Keratinocyte (primary cell): ENCODE measurements around the gene S1PR2.

Experiments used
- CTCF ChIP-seq, 3 experiments: IDR thresholded peaks in 1 of 3; conservative IDR thresholded peaks in 1 of 3; optimal IDR thresholded peaks in 1 of 3; 2 replicates in 2 of 3; 3 replicates in 1 of 3; pipeline versions ENCODE3 to v1.5.1; 2011; ENCODE audit warnings: low read length in 3 of 3, mild to moderate bottlenecking in 3 of 3, moderate library complexity in 2 of 3, control low read depth in 1 of 3, inconsistent platforms in 1 of 3; ENCODE audit not compliant: insufficient read depth in 2 of 3; ENCODE audit errors: extremely low read depth in 1 of 3
- EZH2 ChIP-seq: IDR thresholded peaks from one replicate; pipeline ENCODE4 v1.6.1; 2012; ENCODE audit warnings: inconsistent platforms, mild to moderate bottlenecking, low read length, moderate library complexity

- no peak for TF ChIP-seq CTCF (optimal IDR thresholded peaks at IDR 0.05 in 1 of 3, IDR thresholded peaks at IDR 0.05 in 1 of 3, conservative IDR thresholded peaks at IDR 0.05 in 1 of 3; ENCODE audit: extremely low read depth in 1 of 3, insufficient read depth in 2 of 3, low read length in 3 of 3)
- no peak for TF ChIP-seq EZH2
These were observed 30.0 kb downstream of the S1PR2 start for GRCh38 chr19:10201176-10201575.
